Trophoblast cell (in vitro differentiated cells and primary cell): ENCODE data around the gene OTUD4.
"Not testable (repeated sequence)": the region's sequence is repeated elsewhere in the genome, so short reads cannot be mapped to it uniquely, and the experiment has no call there.

Experiments used
- DNase-seq, 2 donors: peaks; one replicate each; pipeline ENCODE4 v3.0.0-alpha.2; 2016
- H2AFZ ChIP-seq: 2 replicates; pipeline ENCODE4 v1.6.1; 2013; ENCODE audit warnings: low read length, moderate library complexity, mild to moderate bottlenecking; ENCODE audit not compliant: insufficient read depth, poor library complexity
- H2AK5ac ChIP-seq: 2 replicates; pipeline ENCODE4 v1.6.1; 2013; ENCODE audit warnings: mild to moderate bottlenecking, low read length
- H2BK120ac ChIP-seq: 2 replicates; pipeline ENCODE4 v1.6.1; 2013; ENCODE audit warnings: low read length, mild to moderate bottlenecking, moderate library complexity; ENCODE audit not compliant: insufficient read depth, poor library complexity
- H2BK12ac ChIP-seq: 2 replicates; pipeline ENCODE4 v1.6.1; 2013; ENCODE audit warnings: mild to moderate bottlenecking, low read length, moderate library complexity
- H2BK5ac ChIP-seq: 2 replicates; pipeline ENCODE4 v1.6.1; 2013; ENCODE audit warnings: low read length, low read depth, moderate library complexity, mild to moderate bottlenecking; ENCODE audit not compliant: poor library complexity
- H3K14ac ChIP-seq: 2 replicates; pipeline ENCODE4 v1.6.1; 2013; ENCODE audit warnings: mild to moderate bottlenecking, low read length
- H3K18ac ChIP-seq: 2 replicates; pipeline ENCODE4 v1.6.1; 2013; ENCODE audit warnings: mild to moderate bottlenecking, low read length
- H3K23ac ChIP-seq: 2 replicates; pipeline ENCODE4 v1.6.1; 2013; ENCODE audit warnings: low read length
- H3K27ac ChIP-seq: 2 replicates; pipeline ENCODE4 v1.5.1; 2013; ENCODE audit warnings: low read depth, mild to moderate bottlenecking, inconsistent platforms, low read length, moderate library complexity
- H3K27me3 ChIP-seq: 2 replicates; pipeline ENCODE4 v1.6.1; 2013; ENCODE audit warnings: inconsistent platforms, mild to moderate bottlenecking, low read length, moderate library complexity; ENCODE audit not compliant: insufficient read depth
- H3K36me3 ChIP-seq, 2 experiments: 1 replicate in 1 of 2; 2 replicates in 1 of 2; pipeline ENCODE4 v1.6.1; 2013; ENCODE audit warnings: low read length in 2 of 2, mild to moderate bottlenecking in 2 of 2, moderate library complexity in 1 of 2; ENCODE audit not compliant: insufficient read depth in 2 of 2, control insufficient read depth in 1 of 2
- H3K4ac ChIP-seq: 2 replicates; pipeline ENCODE4 v1.6.1; 2013; ENCODE audit warnings: low read depth, mild to moderate bottlenecking, low read length, moderate library complexity
- H3K4me1 ChIP-seq, 2 experiments: 1 replicate in 1 of 2; 2 replicates in 1 of 2; pipeline ENCODE4 v1.6.1; 2013; ENCODE audit warnings: low read length in 2 of 2, mild to moderate bottlenecking in 2 of 2, moderate library complexity in 1 of 2; ENCODE audit not compliant: insufficient read depth in 2 of 2, control insufficient read depth in 1 of 2
- H3K4me2 ChIP-seq: 2 replicates; pipeline ENCODE4 v1.6.1; 2013; ENCODE audit warnings: inconsistent platforms, mild to moderate bottlenecking, low read length, moderate library complexity
- H3K4me3 ChIP-seq: 2 replicates; pipeline ENCODE4 v1.5.1; 2013; ENCODE audit warnings: mild to moderate bottlenecking, low read depth, low read length, inconsistent platforms
- H3K79me1 ChIP-seq: one replicate; pipeline ENCODE4 v1.6.1; 2013; ENCODE audit warnings: low read length
- H3K79me2 ChIP-seq: 2 replicates; pipeline ENCODE4 v1.6.1; 2013; ENCODE audit warnings: low read length, mild to moderate bottlenecking; ENCODE audit not compliant: control insufficient read depth, insufficient read depth, poor library complexity
- H3K9ac ChIP-seq: 2 replicates; pipeline ENCODE4 v1.6.1; 2013; ENCODE audit warnings: mild to moderate bottlenecking, low read length
- H3K9me3 ChIP-seq: 2 replicates; pipeline ENCODE4 v1.6.1; 2013; ENCODE audit warnings: low read depth, mild to moderate bottlenecking, control low read depth, inconsistent platforms, low read length; ENCODE audit not compliant: insufficient read depth
- H4K12ac ChIP-seq: 2 replicates; pipeline ENCODE4 v1.6.1; 2013; ENCODE audit warnings: low read depth, mild to moderate bottlenecking, low read length, moderate library complexity
- H4K8ac ChIP-seq: 2 replicates; pipeline ENCODE4 v1.6.1; 2013; ENCODE audit warnings: low read depth, mild to moderate bottlenecking, low read length, moderate library complexity
- H4K91ac ChIP-seq: one replicate; pipeline ENCODE4 v1.6.1; 2013; ENCODE audit warnings: low read depth, mild to moderate bottlenecking, low read length, moderate library complexity
- WGBS: extraction: QIAGEN DNeasy Blood & Tissue Kit; methylation state at CpG from one replicate; pipeline ENCODE4 v1.1.7; 2013; ENCODE audit warnings: missing lambda C conversion rate; ENCODE audit not compliant: insufficient read length, insufficient coverage; ENCODE audit errors: extremely low coverage; 5-methylcytosine and 5-hydroxymethylcytosine counted together

Gene OTUD4

GRCh38 chr4:145179861-145180297, 510 bp downstream of the OTUD4 start:
- Histone ChIP-seq H3K4ac (peak overlapping the region; percentile 82), H4K12ac (peak overlapping the region; percentile 59), H2BK5ac (peak overlapping the region; percentile 90), H2AFZ (peak overlapping the region; percentile 50), H3K4me2 (peak overlapping the region; percentile 86), H3K14ac (peak overlapping the region; percentile 35), H4K8ac (peak overlapping the region; percentile 96), H3K4me3 (peak overlapping the region; percentile 89), H3K27ac (peak overlapping the region; percentile 89), H3K9ac (peak overlapping the region; percentile 97), H3K18ac (peak overlapping the region; percentile 95), H4K91ac (peak overlapping the region; percentile 84)
- no CpG with 5 or more reads among the region's 57 CpGs for WGBS
- H3K4me1 ChIP-seq, H3K79me2 ChIP-seq, H2BK12ac ChIP-seq, H3K23ac ChIP-seq, H3K9me3 ChIP-seq, H3K27me3 ChIP-seq, H3K79me1 ChIP-seq, H3K36me3 ChIP-seq, H2AK5ac ChIP-seq, H2BK120ac ChIP-seq: not testable (repeated sequence)
- DNase-seq = peak; percentile 23 to 51

GRCh38 chr4:145179281-145179860, 1.0 kb downstream of the OTUD4 start:
- no peak overlapping the region for H2AK5ac ChIP-seq
- H4K12ac ChIP-seq = no peak overlapping the region
- H2BK12ac ChIP-seq = peak overlapping the region; percentile 23
- peak; percentile 61 to 63 for DNase-seq
- WGBS = no CpG with 5 or more reads among the region's 36 CpGs
- H3K18ac ChIP-seq = no peak overlapping the region
- H3K4me1 ChIP-seq = peaks cover 0 to 7% of the 10 kb centered on the region in 2 experiments
- H3K9ac ChIP-seq = peak overlapping the region; percentile 18
- peak overlapping the region; percentile 35 for H3K14ac ChIP-seq
- peak overlapping the region; percentile 84 for H4K91ac ChIP-seq
- H3K4me2 ChIP-seq = peak overlapping the region; percentile 86
- no peak overlapping the region for H3K23ac ChIP-seq
- no peaks in the 10 kb centered on the region for H3K36me3 ChIP-seq
- H3K79me2 ChIP-seq = peaks cover 6% of the 10 kb centered on the region
- peaks cover 8% of the 10 kb centered on the region for H3K79me1 ChIP-seq
- H2BK5ac ChIP-seq = no peak overlapping the region
- H3K27me3 ChIP-seq = no peaks in the 10 kb centered on the region
- peak overlapping the region; percentile 96 for H4K8ac ChIP-seq
- peak overlapping the region; percentile 89 for H3K27ac ChIP-seq
- H3K4me3 ChIP-seq = peak overlapping the region; percentile 89
- H3K4ac ChIP-seq = peak overlapping the region; percentile 82
- no peaks in the 10 kb centered on the region for H3K9me3 ChIP-seq
- H2BK120ac ChIP-seq = no peak overlapping the region
- peak overlapping the region; percentile 37 for H2AFZ ChIP-seq

DNA sequence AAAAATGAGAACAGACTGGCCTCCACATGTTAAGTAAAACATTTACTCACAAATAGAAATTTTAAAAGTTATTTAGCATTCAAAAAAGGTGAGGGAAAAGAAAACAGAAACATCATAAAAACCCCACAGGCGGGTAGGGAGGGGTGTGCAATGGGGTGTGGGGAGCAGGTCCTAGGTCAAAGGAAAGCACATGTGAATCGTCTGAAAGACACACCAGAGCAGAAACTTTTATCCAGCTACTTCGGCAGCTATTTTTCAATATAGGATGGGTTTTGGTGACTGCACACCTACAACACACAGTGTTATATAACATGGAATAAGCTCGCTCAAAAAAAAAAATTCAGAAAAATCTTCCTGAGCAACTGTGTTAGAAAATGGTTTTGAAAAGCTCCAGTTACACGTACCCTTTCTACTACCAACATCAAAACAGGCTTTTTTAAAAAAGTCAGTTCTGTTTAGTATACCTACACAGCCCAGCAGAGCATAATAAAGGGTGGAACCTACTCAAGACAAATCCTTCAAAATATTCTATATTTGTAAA, 1.6 kb downstream of the OTUD4 start:
- Histone ChIP-seq H4K91ac (no peak overlapping the region), H3K4me2 (peak overlapping the region; percentile 86), H3K4me1 (peaks cover 0 to 7% of the 10 kb centered on the region in 2 experiments), H3K14ac (no peak overlapping the region), H2AK5ac (no peak overlapping the region), H4K12ac (no peak overlapping the region), H3K79me1 (peaks cover 8% of the 10 kb centered on the region), H3K27me3 (no peaks in the 10 kb centered on the region), H2BK12ac (no peak overlapping the region), H2BK120ac (no peak overlapping the region), H2AFZ (no peak overlapping the region), H3K79me2 (peaks cover 6% of the 10 kb centered on the region), H3K9ac (peak overlapping the region; percentile 18), H3K4me3 (no peak overlapping the region), H2BK5ac (no peak overlapping the region), H3K4ac (no peak overlapping the region), H3K36me3 (no peaks in the 10 kb centered on the region), H4K8ac (no peak overlapping the region), H3K23ac (no peak overlapping the region), H3K27ac (no peak overlapping the region), H3K18ac (no peak overlapping the region), H3K9me3 (no peaks in the 10 kb centered on the region)
- no CpG with 5 or more reads among the region's 5 CpGs for WGBS
- DNase-seq = no peak

DNA sequence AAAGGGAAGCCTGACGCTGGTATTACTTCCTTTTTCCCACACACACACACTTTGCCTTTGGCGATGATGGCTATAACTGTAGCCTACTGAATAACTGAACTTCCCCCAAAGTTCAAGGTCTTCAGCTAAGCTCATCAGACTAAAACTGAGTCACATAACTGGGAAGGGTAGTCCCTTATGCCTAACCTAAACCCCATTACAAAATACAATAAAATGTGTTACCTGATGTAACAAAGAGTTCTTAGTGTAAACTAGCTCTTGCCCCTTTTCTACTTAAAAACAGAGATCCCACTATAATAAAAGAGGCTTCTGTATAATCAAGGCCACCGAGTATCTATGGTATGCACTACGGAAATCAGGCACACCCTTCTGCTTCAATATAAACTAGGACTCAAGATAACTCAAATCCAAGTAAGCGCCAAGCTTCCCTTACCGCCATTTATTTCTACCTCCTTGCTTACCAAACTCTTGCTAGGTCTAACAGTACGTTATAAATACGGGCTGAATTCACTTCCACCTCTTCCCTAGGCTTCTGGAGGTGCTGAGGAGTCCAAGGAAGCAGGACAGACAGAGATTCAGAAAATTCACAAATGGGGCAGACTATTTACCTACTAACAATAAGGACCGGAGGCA, 2.4 kb downstream of the OTUD4 start:
- Histone ChIP-seq H2AK5ac (no peak overlapping the region), H3K9me3 (no peaks in the 10 kb centered on the region), H4K91ac (no peak overlapping the region), H3K36me3 (no peaks in the 10 kb centered on the region), H4K12ac (no peak overlapping the region), H3K14ac (no peak overlapping the region), H3K79me1 (peaks cover 8% of the 10 kb centered on the region), H2BK5ac (no peak overlapping the region), H3K79me2 (peaks cover 6% of the 10 kb centered on the region), H3K4me3 (no peak overlapping the region), H3K27ac (no peak overlapping the region), H3K23ac (no peak overlapping the region), H3K4me2 (peak overlapping the region; percentile 86), H4K8ac (no peak overlapping the region), H3K18ac (no peak overlapping the region), H3K4me1 (peaks cover 0 to 7% of the 10 kb centered on the region in 2 experiments), H2AFZ (no peak overlapping the region), H3K4ac (peak overlapping the region; percentile 27), H3K27me3 (no peaks in the 10 kb centered on the region), H2BK120ac (no peak overlapping the region), H2BK12ac (no peak overlapping the region), H3K9ac (peak overlapping the region; percentile 52)
- no CpG with 5 or more reads among the region's 9 CpGs for WGBS
- DNase-seq = peak in 1 of 2 donors; percentile 37
